GM18868 (cell line): ENCODE results near the gene ARMC9.
A peak's percentile ranks its signal among the peaks of the same experiment; 100 is the strongest.

ENCODE experiments used
- ATAC-seq: cut with Tn5 transposase; IDR thresholded peaks from one replicate; pipeline ENCODE4 v1.9.1; 2021; ENCODE audit warnings: mild to moderate bottlenecking, moderate library complexity; ENCODE audit not compliant: unreplicated experiment

The ARMC9 gene

GRCh38 chr2:231306791-231307393 lies 108.5 kb downstream of the ARMC9 start:
- no peak for ATAC-seq

GRCh38 chr2:231308219-231308618 lies 109.8 kb downstream of the ARMC9 start:
- no peak for ATAC-seq

- ATAC-seq = no peak
Measured at GRCh38 chr2:231308631-231309428, 110.4 kb downstream of the ARMC9 start.

GRCh38 chr2:231312066-231312465 lies 113.6 kb downstream of the ARMC9 start:
- ATAC-seq = no peak

GRCh38 chr2:231315896-231316295 lies 117.5 kb downstream of the ARMC9 start:
- no peak for ATAC-seq

GRCh38 chr2:231317579-231317978 lies 119.1 kb downstream of the ARMC9 start:
- no peak for ATAC-seq

GRCh38 chr2:231318436-231318835 lies 120.0 kb downstream of the ARMC9 start:
- ATAC-seq = no peak

- ATAC-seq = no peak
Measured at GRCh38 chr2:231318954-231319353, 120.5 kb downstream of the ARMC9 start.

- no peak for ATAC-seq
Measured at GRCh38 chr2:231319867-231320266, 121.4 kb downstream of the ARMC9 start.

GRCh38 chr2:231321021-231321420 lies 122.6 kb downstream of the ARMC9 start:
- no peak for ATAC-seq

GRCh38 chr2:231321556-231322334 lies 123.3 kb downstream of the ARMC9 start:
- peak; percentile 51 for ATAC-seq

- ATAC-seq = no peak
Measured at GRCh38 chr2:231323316-231323715, 124.9 kb downstream of the ARMC9 start.

- ATAC-seq = no peak
Measured at GRCh38 chr2:231325826-231326225, 127.4 kb downstream of the ARMC9 start.

- ATAC-seq = no peak
Measured at GRCh38 chr2:231326404-231326803, 128.0 kb downstream of the ARMC9 start.

GRCh38 chr2:231330311-231330710 lies 131.9 kb downstream of the ARMC9 start:
- ATAC-seq = no peak

- no peak for ATAC-seq
Measured at GRCh38 chr2:231331533-231331932, 133.1 kb downstream of the ARMC9 start.

GRCh38 chr2:231332388-231332787 lies 134.0 kb downstream of the ARMC9 start:
- no peak for ATAC-seq

- ATAC-seq = no peak
Measured at GRCh38 chr2:231332872-231333500, 134.6 kb downstream of the ARMC9 start.

GRCh38 chr2:231334179-231334930 lies 135.9 kb downstream of the ARMC9 start:
- ATAC-seq = no peak

- no peak for ATAC-seq
Measured at GRCh38 chr2:231334981-231335380, 136.6 kb downstream of the ARMC9 start.

- ATAC-seq = no peak
Measured at GRCh38 chr2:231335591-231335990, 137.2 kb downstream of the ARMC9 start.
